Suprapubic skin (tissue), 3 donors: ENCODE data around the gene ZFP90.

Experiments
- CTCF ChIP-seq, 2 donors: fragments of 200-600 bp in 1 of 2; fragments of 450-650 bp in 1 of 2; sonication (generic) in 1 of 2; IDR thresholded peaks; one replicate each; pipeline ENCODE4 v1.5.1; 2016 to 2019; ENCODE audit warnings: antibody characterized with exemption in 2 of 2, mild to moderate bottlenecking in 1 of 2, moderate library complexity in 1 of 2
- POLR2A ChIP-seq, 2 donors: fragments of 450-650 bp; IDR thresholded peaks; one replicate each; pipeline ENCODE4 v1.6.1; 2017; ENCODE audit warnings: antibody characterized with exemption in 2 of 2, mild to moderate bottlenecking in 2 of 2, moderate library complexity in 2 of 2

GRCh38 chr16:68596266-68596665 lies 57.2 kb downstream of the ZFP90 start:
- no peak for TF ChIP-seq CTCF (IDR thresholded peaks at IDR 0.05)
- no peak for TF ChIP-seq POLR2A (IDR thresholded peaks at IDR 0.05)
